Activated naive CD8-positive, alpha-beta T cell treated with anti-CD3 and anti-CD28 coated beads, Interleukin-2, amount 50 U/mL, for 16 hours (primary cell): Measurements from ENCODE around the gene RAB7A.

Experiments used
- DNase-seq: peaks from one replicate; pipeline ENCODE4 v3.0.0-alpha.2; 2020; ENCODE audit warnings: low read depth, low spot score

RAB7A gene

DNA sequence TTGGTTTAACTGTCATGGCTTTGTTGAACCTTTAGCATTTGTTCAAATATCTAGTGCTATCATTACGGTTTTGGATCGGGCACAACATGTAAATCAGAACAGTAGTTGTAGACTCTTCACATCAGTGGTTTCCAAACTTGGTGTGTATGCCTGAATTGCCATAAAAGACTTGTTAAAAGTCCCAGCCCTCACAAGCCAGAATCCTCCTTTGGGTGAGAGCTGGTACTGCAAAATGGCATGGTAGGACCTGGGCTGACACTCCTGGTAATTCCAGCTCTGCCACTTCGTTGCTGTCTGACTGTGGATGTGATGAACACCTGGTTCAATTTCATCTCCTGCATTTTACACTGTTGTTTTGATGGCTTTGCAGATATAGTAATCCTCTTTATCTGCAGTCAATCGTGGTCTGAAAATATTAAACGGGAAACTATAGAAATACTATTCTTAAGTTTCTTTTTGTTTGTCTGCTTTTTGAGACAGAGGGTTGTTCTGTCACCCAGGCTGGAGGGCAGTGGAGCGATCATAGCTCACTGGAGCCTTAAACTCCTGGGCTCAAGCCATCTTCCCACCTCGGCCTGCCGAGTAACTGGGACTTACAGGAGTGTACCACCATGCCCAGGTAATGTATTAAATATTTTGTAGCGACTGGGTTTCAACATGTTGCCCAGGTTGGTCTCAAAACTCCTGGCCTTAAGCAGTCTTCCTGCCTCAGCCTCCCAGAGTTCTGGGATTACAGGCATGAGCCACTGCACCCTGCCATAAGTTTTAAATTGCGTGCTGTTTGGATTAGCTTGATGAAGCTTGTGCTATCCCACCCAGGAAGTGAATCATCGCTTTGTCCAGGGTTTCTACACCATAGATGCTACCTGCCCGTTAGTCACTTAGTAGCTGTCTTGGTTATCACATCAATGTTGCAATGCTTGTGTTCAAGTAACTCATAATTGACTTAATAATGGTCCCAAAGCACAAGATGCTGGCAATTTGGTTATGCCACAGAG lies 61.6 kb downstream of the RAB7A start:
- no peak for DNase-seq

DNA sequence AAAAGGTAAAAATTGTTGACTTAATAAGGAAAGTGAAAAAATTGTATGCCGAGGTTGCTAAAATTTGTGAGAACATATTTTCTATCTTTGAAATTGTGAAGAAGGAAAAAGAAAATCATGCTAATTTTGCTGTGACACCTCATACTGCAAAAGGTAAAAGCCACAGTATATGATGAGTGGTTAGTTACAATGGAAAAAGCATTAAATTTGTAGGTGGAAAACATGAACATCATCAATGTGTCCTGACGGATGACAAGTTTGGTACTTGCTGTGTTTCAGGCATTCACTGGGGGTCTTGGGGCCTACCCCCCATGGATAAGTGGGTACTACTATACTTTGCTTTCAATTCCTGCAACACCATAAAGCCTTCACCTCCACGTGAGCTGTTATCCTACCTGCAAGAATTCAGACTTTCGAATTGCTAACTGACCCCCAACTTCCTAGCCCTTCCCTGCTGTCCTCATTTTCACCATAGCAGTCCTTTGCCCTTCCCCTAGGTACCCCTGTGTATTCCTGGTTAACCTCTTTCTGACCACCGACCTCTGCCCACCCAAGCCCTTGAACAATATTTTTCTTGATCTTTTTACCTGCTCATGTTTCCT lies 62.4 kb downstream of the RAB7A start:
- DNase-seq = no peak

DNA sequence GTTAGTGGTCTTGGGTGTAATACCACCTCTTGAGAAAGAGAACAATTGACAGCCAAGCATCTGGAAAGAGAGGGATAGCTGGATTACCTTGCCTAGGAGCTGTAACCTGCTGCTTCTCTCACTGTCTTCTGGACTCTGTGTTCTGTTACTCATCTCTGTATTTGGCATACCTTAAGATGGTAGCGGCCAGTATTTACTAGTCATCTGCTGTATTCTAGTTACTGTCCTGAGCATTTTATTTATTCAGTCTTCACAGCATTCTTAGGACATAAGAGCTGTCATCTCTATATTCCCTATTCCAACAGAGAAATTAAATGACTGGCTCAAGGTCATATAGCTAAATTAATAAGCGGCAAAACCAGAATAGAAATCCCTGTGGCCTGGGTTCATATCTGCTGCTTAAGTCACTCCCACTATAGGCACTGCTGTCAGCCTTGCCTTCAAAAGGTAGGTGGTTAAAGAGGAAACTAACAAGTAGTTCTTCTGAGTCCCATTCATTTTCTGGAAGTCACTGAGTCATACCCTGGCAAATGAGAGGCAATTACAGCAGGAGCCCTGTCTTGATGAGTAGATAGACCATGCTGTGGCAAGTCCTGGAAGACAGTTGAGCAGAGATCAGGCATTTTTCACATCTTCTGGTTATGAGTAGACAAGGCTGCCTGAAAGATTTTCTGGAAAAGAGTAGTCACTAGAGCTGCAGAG lies 68.2 kb downstream of the RAB7A start:
- no peak for DNase-seq

DNA sequence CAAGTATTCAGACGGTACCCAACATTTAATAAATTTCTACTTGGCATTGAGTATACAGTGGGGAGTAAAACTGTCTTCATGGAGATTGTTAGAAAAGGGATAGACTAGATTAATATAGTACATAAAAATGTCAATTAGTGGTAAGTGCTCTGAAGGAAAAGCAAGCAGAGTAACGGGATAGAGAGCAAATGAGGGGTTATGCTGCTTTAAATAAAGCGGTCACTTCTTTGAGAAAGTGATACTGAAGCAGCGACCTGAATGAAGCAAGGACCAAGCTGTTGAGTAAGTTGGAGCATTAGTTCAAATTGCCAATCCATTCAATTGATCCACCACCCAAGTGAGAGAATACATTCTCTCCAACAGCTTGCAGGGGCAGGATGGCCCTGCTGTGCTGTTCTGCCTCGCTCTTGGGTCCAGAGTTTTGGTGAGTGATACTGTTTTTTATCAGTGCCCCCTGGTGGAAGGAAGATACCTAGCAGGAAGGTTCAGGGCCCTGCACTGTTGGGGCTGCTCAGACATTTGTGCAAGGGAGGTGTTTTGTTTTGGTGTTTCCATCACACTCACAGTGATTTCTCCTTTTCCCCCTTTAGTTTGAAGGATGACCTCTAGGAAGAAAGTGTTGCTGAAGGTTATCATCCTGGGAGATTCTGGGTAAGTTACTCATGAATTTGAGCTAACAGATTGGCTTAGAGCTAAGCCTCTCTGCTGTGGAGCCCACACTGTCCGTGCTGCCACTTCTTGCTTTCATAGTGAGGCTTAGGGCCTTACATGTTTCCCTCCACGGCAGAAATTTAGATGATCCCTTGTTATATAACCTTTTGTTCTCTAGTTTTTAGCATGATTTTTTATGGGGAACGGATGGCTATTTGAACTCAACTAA lies 69.0 kb downstream of the RAB7A start:
- no peak for DNase-seq

DNA sequence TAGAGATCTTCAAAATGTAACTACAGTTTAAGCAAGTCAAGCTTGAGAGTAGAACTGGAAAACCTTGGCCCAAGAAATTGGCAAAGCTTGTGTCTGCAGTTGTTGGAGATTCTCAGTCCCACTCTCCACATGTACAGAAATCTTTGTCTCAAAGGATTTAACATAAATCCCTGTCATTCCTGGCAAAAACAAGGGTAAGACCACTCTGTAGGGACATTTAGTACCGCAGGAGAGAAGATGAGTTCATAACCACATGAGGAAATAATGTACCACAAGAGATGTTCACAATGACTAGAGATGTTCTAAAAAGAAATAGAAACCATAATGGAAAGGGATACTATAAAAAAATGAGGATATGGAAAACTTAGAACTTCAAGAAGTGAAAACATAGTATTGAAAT lies 73.7 kb downstream of the RAB7A start:
- no peak for DNase-seq

DNA sequence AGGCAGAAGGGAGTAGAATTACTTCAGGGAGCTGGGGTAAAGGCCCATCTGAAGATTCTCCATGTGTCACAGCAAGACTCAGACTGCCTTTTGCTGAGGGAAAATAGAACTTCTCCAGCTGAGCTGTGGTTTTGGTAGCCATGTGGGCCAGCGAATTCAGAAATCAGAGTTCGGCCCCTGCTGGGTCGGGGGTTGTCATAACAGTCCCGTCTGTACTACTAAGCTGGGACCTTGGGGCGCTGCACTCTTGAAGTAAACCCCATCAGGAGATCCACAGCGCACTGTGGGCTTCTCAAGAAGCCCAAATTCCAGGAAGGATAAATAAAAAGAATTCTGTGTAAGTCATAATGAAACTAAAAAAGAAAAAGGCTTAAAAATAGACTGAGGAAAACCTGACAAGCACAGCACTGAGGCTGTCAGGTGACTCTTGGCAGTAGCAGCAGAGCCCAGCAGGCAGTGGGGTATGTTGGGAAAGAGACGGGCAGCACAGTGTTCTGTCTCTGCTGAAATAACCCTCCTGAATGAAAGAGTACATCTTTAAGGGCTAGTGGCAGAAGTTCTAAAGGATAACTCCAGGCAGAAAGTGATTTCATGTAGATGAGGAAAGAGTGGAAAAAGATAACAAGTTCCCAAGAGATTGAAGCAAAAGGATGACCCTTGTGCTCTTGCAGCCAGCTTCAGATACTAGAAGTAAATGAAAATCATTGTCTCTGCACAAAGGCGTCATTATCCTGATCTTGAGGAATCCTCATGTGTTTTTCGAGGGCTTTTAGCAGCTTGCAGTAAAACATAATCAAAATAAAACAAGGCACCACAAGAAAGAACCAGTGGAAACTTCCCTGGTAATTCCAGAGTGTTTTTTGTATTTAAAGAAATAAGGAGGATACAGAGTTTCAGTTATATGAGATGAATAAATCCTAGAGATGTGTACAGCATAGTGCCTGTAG lies 74.5 kb downstream of the RAB7A start:
- peak; percentile 24 for DNase-seq

DNA sequence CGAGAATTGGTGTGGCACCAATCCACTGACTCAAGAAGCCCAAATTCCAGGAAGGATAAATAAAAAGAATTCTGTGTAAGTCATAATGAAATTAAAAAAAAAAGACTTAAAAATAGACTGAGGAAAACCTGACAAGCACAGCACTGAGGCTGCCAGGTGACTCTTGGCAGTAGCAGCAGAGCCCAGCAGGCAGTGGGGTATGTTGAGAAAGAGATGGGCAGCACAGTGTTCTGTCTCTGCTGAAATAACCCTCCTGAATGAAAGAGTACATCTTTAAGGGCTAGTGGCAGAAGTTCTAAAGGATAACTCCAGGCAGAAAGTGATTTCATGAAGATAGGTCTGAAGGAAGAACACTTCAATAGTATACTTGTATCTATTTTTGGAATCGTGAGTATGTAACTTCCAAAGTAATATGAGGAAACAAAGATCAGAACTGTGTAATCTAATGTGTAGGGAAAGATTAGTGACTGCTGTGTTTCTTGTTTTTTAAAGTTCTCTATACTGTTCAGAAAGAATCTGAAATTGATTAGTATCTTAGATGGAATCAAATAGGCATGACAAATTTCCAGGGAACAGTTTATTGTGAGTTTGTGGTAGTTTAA lies 75.9 kb downstream of the RAB7A start:
- DNase-seq = no peak

DNA sequence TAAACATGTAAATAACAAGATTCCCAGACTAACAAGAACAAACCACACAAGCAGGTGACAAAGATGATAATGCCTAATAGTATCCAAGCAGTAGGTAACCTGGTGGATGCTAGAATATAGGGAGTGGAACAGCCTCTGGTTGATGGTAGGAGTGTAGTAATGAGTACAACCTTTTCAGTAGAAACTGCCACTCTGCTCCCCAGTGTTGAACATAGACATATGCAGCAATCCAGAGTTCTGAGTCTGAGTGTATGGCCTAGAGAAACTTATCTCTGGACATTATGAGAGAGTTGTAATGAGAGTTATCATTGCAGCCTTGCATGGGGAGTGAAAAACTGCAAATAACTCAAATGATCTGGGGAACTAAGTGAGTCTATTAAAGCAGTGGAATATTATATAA lies 77.3 kb downstream of the RAB7A start:
- no peak for DNase-seq

DNA sequence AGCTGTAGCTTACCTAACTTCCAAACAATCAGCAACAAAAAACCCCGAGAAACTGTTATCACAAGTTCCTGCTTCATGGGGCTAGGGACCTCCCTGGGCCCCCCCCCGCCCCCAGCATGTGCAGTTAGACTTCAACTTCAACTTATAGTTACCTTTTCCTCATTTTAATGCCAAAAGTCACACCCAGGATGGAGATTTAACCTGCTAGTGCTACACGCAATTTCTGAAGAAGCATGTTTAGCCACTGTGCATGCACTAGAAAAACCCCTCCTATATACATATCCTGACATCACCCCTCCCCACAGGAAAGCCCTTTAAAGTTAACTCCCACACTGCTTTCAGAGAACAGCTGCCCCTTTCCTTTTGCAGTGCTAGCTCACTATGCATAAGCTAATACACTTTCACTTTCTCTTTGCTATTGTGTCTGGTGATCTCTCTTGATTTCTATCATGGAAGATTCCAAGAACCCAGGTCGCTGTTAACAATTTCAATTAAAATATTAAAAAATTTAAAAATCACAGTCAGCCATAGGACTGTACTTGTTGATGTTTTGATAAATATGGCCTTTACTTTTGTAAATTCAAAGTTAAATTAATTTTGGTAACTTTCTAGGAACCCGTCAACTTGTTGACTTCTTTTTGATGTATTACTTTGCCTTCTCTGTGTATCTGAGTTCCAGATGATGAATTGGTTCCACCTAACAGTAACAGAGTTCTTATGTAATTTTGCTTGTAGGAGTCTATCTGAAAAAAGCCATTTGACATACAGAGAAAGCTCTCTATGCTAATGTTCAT lies 78.2 kb downstream of the RAB7A start:
- DNase-seq = peak; percentile 33

DNA sequence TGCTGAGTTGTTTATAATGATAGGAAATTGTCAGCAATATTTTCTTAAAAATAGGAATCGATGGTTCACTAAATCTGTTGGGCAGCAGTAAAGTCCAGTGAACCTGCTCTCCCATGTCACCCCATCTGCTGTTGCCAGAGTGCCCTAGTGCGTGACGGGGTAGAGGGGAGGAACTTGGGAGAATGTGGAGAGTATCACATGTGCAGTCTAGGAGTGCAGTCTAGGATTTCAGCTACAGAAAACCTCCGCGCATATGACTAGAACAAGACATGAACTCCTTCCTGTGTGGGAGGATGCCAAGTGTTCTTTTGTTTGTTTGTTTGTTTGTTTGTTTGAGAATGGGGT lies 78.8 kb downstream of the RAB7A start:
- no peak for DNase-seq

DNA sequence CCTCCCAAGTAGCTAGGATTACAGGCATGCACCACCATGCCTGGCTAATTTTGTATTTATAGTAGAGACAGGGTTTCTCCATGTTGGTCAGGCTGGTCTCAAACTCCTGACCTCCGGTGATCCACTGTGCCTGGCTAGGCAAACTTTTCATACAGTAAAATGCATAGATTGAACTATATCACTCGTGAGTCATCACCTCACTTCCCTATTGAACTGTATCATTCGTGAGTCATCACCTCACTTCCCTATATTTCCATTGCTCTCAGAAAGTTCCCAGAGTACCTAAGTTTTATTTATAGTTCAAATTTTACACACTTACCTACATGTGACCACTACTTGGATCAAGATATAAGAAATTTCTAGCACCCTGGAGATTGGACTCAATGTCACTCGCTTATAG lies 79.8 kb downstream of the RAB7A start:
- no peak for DNase-seq

DNA sequence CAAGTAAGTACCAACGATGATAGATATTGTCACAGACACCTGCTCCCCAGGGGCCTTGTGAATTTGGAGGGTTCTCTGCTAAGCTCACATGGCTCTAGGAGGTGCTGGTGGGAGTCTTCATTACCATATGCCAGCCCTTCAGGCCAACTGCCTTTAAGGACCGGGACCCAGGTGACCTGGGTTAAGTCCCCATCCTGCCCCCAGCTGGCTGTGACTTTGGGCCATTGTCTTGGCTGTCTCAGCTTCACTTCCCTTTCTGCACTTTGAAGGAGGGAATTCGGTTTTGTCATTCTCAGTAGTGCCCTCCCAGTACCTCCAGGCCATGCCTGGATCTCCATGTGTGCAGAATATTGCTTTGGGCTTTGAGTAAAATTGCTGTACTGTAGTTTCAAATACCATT lies 80.6 kb downstream of the RAB7A start:
- no peak for DNase-seq

DNA sequence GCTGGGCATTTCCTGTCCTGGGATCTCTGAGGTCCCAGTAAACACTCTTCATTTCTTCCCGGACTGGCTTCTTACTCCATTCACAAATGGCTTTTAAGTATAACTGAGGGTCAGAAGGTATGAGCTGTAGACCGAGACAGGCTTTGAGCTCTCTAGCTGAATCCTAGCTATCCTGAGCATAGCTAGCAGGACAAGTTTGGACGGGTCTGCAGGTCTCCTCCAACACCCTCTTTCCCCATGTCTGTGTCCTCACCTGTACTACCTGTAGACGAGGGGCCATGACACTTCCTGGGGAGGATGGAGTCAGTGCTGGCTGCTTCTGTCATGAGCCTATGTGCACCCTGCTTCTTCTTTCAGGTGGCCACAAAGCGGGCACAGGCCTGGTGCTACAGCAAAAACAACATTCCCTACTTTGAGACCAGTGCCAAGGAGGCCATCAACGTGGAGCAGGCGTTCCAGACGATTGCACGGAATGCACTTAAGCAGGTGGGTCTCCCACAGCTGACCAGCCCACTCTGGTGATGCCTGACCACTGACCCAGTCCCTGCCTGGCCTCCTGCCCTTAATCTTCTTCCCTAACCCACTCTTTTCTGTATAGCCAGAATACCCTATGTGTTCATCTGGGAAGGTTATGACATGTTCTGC lies 81.3 kb downstream of the RAB7A start:
- no peak for DNase-seq

DNA sequence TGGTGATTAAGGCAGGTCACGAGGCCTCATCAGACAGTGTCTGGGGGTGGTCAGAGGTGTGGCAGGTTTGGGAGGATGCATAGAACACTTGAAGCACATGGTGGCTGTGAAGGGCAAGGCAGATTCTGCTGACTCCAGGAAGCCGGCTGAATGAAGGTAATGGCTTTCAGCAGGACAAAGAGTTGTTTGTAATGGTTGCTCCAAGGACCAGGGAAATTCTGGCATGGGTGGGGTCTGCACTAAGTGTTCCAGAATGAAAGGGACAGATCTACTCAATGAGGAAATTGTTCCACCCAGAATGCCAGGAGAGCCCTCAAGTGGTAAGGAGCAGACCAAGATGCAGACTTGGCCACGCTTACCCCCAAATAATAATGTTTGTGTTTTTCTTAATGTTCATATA lies 82.7 kb downstream of the RAB7A start:
- DNase-seq = no peak

DNA sequence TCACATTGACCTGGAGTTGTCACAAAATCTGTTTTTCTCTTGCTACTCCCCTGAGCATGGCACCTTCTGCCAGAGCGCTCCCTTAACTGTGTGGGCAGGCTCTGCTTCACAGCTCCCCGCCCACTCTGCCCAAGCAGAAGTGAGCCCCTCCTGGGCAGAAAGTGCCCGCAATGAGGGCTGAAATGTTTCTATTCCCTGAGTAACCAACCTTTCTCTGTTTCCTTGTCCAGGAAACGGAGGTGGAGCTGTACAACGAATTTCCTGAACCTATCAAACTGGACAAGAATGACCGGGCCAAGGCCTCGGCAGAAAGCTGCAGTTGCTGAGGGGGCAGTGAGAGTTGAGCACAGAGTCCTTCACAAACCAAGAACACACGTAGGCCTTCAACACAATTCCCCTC lies 87.1 kb downstream of the RAB7A start:
- no peak for DNase-seq

DNA sequence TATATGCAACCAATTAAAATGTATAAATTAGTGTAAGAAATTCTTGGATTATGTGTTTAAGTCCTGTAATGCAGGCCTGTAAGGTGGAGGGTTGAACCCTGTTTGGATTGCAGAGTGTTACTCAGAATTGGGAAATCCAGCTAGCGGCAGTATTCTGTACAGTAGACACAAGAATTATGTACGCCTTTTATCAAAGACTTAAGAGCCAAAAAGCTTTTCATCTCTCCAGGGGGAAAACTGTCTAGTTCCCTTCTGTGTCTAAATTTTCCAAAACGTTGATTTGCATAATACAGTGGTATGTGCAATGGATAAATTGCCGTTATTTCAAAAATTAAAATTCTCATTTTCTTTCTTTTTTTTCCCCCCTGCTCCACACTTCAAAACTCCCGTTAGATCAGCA lies 88.1 kb downstream of the RAB7A start:
- DNase-seq = no peak

DNA sequence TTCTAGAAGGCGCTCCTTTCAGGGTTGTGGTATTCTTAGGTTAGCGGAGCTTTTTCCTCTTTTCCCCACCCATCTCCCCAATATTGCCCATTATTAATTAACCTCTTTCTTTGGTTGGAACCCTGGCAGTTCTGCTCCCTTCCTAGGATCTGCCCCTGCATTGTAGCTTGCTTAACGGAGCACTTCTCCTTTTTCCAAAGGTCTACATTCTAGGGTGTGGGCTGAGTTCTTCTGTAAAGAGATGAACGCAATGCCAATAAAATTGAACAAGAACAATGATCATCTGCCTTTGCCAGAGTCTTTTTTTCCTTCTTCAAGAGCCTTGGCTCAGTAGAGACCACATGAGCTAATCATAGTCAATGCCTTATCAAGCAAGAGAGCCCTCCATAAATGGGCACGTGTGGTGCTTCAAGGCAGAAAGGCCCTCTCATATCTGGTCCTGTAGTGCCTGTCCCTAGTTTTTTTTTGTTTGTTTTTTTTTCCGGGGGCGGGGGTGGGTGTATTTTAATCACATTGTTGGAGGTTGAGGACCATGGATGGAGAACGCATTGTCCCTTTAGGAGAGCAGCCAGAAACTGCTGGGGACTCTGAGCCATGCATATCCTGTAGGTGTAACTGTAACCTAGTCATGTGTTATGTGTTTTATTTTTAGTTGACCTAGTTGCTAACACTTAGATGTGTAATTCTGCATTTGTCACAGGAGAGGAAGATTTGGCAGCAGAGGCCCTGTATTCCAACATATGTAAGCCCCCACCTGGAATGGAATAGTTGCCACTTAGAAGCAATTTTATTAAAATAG lies 88.7 kb downstream of the RAB7A start:
- no peak for DNase-seq
